BE2C (cell line): ENCODE results near the gene ACTR1A.
"Not testable (repeated sequence)": the region's sequence is repeated elsewhere in the genome, so short reads cannot be mapped to it uniquely, and the experiment has no call there.

Experiments used
- DNase-seq: peaks from one replicate; pipeline ENCODE4 v3.0.0-alpha.2; 2020
- H3K27me3 ChIP-seq: fragments of 250-450 bp; sonication (Bioruptor Pico); 2 replicates; pipeline ENCODE4 v1.5.1; 2020; ENCODE audit warnings: mild to moderate bottlenecking
- H3K36me3 ChIP-seq: fragments of 250-450 bp; sonication (Bioruptor Pico); 2 replicates; pipeline ENCODE4 v1.5.1; 2020; ENCODE audit warnings: mild to moderate bottlenecking
- H3K4me1 ChIP-seq: fragments of 250-450 bp; sonication (Bioruptor Pico); 2 replicates; pipeline ENCODE4 v1.5.1; 2020
- H3K4me3 ChIP-seq: 2 replicates; pipeline ENCODE4 v1.5.1; 2011; ENCODE audit warnings: low read depth, low read length
- H3K9me3 ChIP-seq: fragments of 250-450 bp; sonication (Bioruptor Pico); 2 replicates; pipeline ENCODE4 v1.5.1; 2020
- TF ChIP-seq, protein P1 (sequence below): IDR thresholded peaks from 2 replicates; pipeline ENCODE4 v1.5.1; 2012; ENCODE audit warnings: mild to moderate bottlenecking, low read depth, low read length

ACTR1A gene

DNA sequence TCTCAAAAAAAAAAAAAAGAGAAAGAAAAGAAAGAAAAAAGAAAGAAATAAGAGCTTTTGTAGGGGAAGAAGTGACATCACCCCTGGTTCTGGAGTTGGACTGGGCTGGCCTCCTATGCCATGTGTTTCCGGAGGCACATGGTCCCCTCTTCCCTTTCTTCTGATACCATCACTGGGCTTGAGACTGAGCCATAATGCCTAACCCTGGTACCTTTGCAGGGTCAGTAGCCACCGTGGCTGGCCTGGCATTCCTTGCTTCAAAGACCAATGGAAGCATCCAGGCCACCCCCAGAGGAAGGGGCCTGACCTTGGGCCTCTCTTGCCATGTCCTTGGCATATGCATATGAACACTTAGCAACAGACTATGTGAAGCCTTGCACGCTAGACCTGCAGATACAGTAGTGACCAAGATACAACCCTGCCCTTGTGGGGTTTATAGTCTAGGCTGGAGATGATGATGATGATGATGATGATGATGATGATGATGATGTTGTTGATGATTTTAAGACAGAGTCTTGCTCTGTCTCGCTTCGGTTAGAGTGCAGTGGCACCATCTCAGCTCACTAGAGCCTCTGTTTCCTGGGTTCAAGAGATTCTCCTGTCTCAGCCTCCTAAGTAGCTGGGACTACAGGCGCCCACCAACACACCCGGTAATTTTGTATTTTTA is 33.1 kb upstream of the ACTR1A start:
- Histone ChIP-seq H3K27me3 (no peaks in the 10 kb centered on the region), H3K36me3 (no peaks in the 10 kb centered on the region), H3K4me3 (no peak overlapping the region), H3K4me1 (no peaks in the 10 kb centered on the region), H3K9me3 (no peaks in the 10 kb centered on the region)
- TF ChIP-seq, protein P1, sequence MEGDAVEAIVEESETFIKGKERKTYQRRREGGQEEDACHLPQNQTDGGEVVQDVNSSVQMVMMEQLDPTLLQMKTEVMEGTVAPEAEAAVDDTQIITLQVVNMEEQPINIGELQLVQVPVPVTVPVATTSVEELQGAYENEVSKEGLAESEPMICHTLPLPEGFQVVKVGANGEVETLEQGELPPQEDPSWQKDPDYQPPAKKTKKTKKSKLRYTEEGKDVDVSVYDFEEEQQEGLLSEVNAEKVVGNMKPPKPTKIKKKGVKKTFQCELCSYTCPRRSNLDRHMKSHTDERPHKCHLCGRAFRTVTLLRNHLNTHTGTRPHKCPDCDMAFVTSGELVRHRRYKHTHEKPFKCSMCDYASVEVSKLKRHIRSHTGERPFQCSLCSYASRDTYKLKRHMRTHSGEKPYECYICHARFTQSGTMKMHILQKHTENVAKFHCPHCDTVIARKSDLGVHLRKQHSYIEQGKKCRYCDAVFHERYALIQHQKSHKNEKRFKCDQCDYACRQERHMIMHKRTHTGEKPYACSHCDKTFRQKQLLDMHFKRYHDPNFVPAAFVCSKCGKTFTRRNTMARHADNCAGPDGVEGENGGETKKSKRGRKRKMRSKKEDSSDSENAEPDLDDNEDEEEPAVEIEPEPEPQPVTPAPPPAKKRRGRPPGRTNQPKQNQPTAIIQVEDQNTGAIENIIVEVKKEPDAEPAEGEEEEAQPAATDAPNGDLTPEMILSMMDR, result no peak
- no peak for DNase-seq

DNA sequence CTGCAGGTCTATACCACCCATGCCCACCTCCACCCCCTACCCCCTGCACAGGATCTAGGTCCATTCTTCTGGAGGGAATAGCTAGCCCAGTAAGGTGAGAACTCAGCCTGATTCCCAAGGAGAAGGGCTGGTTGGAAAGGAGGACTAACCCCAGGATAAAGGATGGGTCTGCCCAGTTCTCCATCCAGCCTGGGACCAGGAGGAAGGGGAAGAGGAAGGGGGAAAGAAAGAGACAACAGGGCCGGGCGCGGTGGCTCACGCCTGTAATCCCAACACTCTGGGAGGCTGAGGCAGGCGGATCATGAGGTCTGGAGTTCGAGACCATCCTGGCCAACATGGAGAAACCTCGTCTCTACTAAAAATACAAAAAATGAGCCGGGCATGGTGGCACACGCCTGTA is 32.5 kb upstream of the ACTR1A start:
- not testable (repeated sequence) for H3K4me3 ChIP-seq, H3K36me3 ChIP-seq, H3K4me1 ChIP-seq, DNase-seq, H3K9me3 ChIP-seq, H3K27me3 ChIP-seq

DNA sequence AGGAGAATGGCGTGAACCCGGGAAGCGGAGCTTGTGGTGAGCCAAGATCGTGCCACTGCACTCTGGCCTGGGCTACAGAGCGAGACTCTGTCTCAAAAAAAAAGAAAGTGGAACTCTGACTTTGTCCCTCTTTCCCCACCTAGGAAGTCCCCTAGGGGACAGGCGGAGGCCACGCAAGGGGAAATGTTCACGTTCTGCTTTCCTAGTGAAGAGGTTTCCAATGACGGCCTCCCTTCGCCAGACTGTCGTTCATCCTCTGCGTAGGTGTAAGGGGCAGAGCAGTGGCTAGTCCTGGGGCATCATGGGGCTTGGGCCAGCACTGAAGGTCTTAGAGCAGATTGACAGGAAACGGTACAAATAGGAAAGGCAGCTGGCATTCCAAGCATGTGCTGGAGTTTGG is 31.8 kb upstream of the ACTR1A start:
- Histone ChIP-seq H3K36me3 (no peaks in the 10 kb centered on the region), H3K4me3 (no peak overlapping the region), H3K9me3 (no peaks in the 10 kb centered on the region), H3K27me3 (no peaks in the 10 kb centered on the region), H3K4me1 (no peaks in the 10 kb centered on the region)
- no peak for DNase-seq
- TF ChIP-seq, protein P1, result no peak

DNA sequence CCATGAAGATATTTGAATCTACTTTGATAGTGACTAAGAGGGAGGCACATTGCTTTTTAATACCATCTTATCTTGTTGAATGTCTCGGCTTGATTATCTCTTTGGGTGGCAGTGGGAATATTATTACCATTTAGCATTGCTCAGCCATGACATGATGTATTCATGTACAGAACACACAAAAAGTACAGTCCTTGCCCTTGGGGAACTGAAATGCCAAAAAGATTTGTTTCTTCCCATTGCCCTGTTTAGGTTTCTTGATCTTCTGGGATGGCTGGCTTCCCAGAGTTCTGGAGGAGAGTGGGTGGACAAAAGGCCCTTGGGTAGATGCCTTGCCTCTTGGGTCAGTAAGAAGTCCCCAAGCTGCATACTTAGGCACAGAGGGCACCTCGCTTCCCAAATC is 25.0 kb upstream of the ACTR1A start:
- TF ChIP-seq, protein P1, result no peak
- Histone ChIP-seq H3K4me3 (no peak overlapping the region), H3K9me3 (no peaks in the 10 kb centered on the region), H3K36me3 (peaks cover 6% of the 10 kb centered on the region), H3K27me3 (no peaks in the 10 kb centered on the region; the same call in 1 of the 2 replicates), H3K4me1 (no peaks in the 10 kb centered on the region)
- DNase-seq, result no peak

DNA sequence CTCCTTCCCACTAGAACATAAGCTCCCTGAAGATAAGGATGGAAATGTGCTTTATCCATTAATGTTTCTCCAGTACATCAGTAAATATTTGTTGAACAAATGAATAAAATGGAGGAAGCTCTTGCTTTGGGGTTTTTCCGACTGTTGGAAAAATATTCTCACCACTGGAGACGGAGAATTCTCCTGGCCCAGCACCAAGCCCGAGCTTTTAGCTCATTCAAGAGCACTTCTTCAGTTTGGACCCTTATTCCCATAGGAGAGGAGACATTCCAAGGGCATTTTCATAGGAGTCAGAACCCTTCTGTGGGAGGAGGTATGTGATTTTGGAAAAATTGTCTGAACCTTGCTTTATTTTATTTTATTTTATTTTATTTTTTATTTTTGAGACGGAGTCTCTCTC is 22.2 kb upstream of the ACTR1A start:
- no peaks in the 10 kb centered on the region; the same call in 1 of the 2 replicates for H3K27me3 ChIP-seq
- TF ChIP-seq, protein P1, result no peak
- DNase-seq, result no peak
- H3K4me1 ChIP-seq, result no peaks in the 10 kb centered on the region; the same call in 1 of the 2 replicates
- H3K4me3 ChIP-seq, result no peak overlapping the region
- H3K36me3 ChIP-seq, result peaks cover 6% of the 10 kb centered on the region
- no peaks in the 10 kb centered on the region for H3K9me3 ChIP-seq

DNA sequence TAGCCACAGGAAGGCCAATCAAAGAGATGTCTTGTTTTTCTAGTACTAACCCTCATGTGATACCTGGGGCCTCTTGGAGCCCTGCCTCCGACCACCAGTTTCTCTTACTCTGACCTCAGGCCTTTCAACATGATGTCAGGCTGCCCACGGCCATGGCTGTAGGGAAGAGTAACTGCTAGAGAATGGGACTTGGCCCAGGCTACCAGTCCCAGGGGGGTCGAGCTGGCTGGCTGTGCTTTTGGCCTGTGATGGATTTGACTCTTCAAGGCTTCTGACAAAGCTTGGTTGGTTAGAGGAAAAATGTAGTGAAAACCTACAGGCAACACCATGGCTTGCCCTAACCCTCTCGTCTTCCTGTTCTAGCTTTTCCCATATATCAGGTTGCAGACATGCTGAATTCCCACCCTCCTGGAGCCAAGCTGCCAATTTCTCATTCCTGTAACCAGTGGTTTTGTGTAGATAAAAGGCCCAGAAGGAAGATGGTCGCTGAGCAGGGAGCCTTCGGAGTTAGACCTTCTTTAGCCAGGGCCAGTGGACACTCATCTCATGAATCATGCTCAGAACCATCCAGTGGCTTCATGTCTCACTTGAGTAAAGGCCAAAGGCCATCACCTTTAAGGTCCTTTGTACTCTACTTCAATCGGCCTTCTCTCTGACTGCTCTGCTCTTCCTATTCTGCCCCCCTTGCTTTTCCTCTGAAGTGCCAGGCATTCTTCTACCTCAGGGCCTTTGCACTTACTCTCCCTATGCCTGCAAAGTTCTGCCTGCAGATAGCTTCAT is 20.9 kb upstream of the ACTR1A start:
- H3K4me3 ChIP-seq, result no peak overlapping the region
- no peaks in the 10 kb centered on the region; the same call in 1 of the 2 replicates for H3K4me1 ChIP-seq
- peaks cover 6% of the 10 kb centered on the region for H3K36me3 ChIP-seq
- no peaks in the 10 kb centered on the region; the same call in 1 of the 2 replicates for H3K27me3 ChIP-seq
- no peak for DNase-seq
- TF ChIP-seq, protein P1, result no peak
- no peaks in the 10 kb centered on the region for H3K9me3 ChIP-seq
